Left lung (tissue), 10 donors: ENCODE measurements around the gene FAM25A. TPM values are rescaled to one million over a fixed set of nuclear protein-coding genes. Genes with fewer than 3 reads are reported as not detected.

ENCODE experiments used
- ATAC-seq: fragments of 200-7000 bp; cut with Tn5 transposase; one replicate; pipeline ENCODE4 v1.9.1; 2020; ENCODE audit warnings: moderate library complexity
- DNase-seq, 4 donors: peaks; one replicate each; pipeline ENCODE4 v3.0.0-alpha.2; 2013 to 2020
- H3K27ac ChIP-seq, 2 donors: fragments of 200-600 bp; sonication (generic) in 1 of 2; one replicate each; pipeline versions ENCODE4 v1.5.0 to v1.8.0; 2020 to 2021
- H3K27me3 ChIP-seq, 2 donors: fragments of 200-600 bp; sonication (generic) in 1 of 2; one replicate each; pipeline versions ENCODE4 v1.5.0 to v1.8.0; 2020 to 2021
- H3K36me3 ChIP-seq, 2 donors: fragments of 200-600 bp; sonication (generic) in 1 of 2; one replicate each; pipeline versions ENCODE4 v1.5.0 to v1.8.0; 2020 to 2021
- H3K4me1 ChIP-seq, 2 donors: fragments of 200-600 bp; one replicate each; pipeline ENCODE4 v1.8.0; 2021
- H3K4me3 ChIP-seq, 2 donors: fragments of 200-600 bp; sonication (generic) in 1 of 2; one replicate each; pipeline versions ENCODE4 v1.5.0 to v1.8.0; 2020 to 2021; ENCODE audit warnings: mild to moderate bottlenecking in 1 of 2
- H3K9me3 ChIP-seq, 2 donors: fragments of 200-600 bp; sonication (generic) in 1 of 2; one replicate each; pipeline versions ENCODE4 v1.5.0 to v1.8.0; 2020 to 2021
- intact Hi-C, 2 donors: fragments of 100-400 bp; cut with DNase I; formaldehyde crosslinking; loops; one replicate each; pipeline versions ENCODE4 v1.11.2 to v1.14.2; 2022
- polyA plus RNA-seq, 6 donors: library from polyadenylated mRNA; unstranded; fragments of 120-200 nt; gene quantifications; one replicate each; pipeline ENCODE4 v1.2.1, GENCODE V29; 2013; ENCODE audit not compliant: insufficient read length in 6 of 6
- total RNA-seq, 2 donors: library from RNA; stranded (reverse); fragmentation: NEBNext Ultra II Directional; extraction: Animal tissue kit (Norgen Biotek cat#: 25700); gene quantifications; one replicate each; pipeline ENCODE4 v1.2.1, GENCODE V29; 2021
- TF ChIP-seq, protein P1 (sequence below), 2 donors: fragments of 200-600 bp; sonication (generic) in 1 of 2; IDR thresholded peaks; one replicate each; pipeline versions ENCODE4 v1.5.0 to v1.8.0; 2021; ENCODE audit warnings: antibody characterized with exemption in 2 of 2
- donor health status: DM: no; HTN: yes; CAD: no.
- donor health status: DM: no; HTN: no; CAD: no.

FAM25A gene
- total and polyA plus RNA-seq, 8 donors, result not detected

- no peak for DNase-seq
- Histone ChIP-seq H3K36me3 (peaks cover 0 to 100% of the 10 kb centered on the region in 2 donors), H3K4me3 (no peak overlapping the region), H3K27me3 (no peaks in the 10 kb centered on the region), H3K27ac (no peak overlapping the region), H3K4me1 (peaks cover 0 to 14% of the 10 kb centered on the region in 2 donors), H3K9me3 (no peaks in the 10 kb centered on the region)
- intact Hi-C loops, result no loop called here
- no peak for ATAC-seq
- TF ChIP-seq, protein P1, sequence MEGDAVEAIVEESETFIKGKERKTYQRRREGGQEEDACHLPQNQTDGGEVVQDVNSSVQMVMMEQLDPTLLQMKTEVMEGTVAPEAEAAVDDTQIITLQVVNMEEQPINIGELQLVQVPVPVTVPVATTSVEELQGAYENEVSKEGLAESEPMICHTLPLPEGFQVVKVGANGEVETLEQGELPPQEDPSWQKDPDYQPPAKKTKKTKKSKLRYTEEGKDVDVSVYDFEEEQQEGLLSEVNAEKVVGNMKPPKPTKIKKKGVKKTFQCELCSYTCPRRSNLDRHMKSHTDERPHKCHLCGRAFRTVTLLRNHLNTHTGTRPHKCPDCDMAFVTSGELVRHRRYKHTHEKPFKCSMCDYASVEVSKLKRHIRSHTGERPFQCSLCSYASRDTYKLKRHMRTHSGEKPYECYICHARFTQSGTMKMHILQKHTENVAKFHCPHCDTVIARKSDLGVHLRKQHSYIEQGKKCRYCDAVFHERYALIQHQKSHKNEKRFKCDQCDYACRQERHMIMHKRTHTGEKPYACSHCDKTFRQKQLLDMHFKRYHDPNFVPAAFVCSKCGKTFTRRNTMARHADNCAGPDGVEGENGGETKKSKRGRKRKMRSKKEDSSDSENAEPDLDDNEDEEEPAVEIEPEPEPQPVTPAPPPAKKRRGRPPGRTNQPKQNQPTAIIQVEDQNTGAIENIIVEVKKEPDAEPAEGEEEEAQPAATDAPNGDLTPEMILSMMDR (IDR thresholded peaks at IDR 0.05), result no peak
Observed at GRCh38 chr10:87053577-87054181, 33.6 kb downstream of the FAM25A start.

DNA sequence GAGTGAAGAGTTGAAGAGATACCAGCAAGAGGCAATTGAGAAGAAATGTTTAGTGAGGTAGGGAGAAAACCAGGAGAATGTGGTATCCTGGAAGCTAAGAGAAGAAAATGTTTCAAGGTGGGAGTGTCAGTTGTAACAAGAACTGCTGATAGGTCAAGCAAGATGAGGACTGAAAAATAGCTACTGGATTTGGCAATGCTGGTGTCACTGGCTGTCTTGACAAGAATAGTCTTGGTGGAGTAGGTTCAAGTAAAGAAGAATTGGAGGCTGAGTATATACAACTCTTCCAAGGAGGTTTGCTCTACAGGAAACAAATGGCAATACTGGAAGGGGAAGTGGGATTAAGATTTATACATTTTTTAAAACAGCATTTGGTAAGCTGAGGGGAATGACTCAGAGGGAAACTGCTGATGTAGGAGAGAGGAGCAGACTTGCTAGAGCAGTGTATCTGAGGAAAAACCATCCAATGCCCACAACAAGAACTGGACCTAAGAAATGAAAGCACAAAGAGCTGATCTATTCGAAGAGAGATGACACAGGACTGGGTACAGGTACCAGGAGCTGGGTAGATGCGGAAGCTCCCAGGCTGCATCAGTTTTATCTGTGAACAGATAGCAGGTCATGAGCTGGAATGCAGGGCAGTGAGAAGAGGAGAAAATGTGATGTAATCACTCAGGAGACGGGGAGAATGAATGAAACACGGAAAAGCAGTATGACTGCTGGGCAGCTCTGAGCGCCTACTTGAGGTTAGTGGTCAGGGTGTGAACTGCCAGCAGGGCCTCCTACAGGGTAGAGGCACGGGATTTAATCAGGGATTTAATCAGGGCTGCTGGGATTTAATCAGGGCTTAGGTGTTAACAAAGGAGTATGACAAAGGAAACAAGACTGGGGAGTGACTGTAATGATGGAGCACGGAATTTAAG is 34.5 kb downstream of the FAM25A start:
- Histone ChIP-seq H3K27me3 (no peaks in the 10 kb centered on the region), H3K27ac (peak overlapping the region; percentile 15 to 76), H3K4me1 (peaks cover 0 to 14% of the 10 kb centered on the region in 2 donors), H3K36me3 (peaks cover 0 to 100% of the 10 kb centered on the region in 2 donors), H3K4me3 (no peak overlapping the region), H3K9me3 (no peaks in the 10 kb centered on the region)
- intact Hi-C loops, result no loop called here
- TF ChIP-seq, protein P1 (IDR thresholded peaks at IDR 0.05), result peak in 1 of 2 donors; percentile 42
- ATAC-seq, result peak; percentile 81
- DNase-seq, result peak in 2 of 4 donors; percentile 21 to 40

- TF ChIP-seq, protein P1 (IDR thresholded peaks at IDR 0.05), result no peak
- H3K27ac ChIP-seq, result no peak overlapping the region
- H3K27me3 ChIP-seq, result no peaks in the 10 kb centered on the region
- peaks cover 0 to 14% of the 10 kb centered on the region in 2 donors for H3K4me1 ChIP-seq
- intact Hi-C loops, result no loop called here
- DNase-seq, result peak in 2 of 4 donors; percentile 54 to 71
- peaks cover 0 to 100% of the 10 kb centered on the region in 2 donors for H3K36me3 ChIP-seq
- no peak overlapping the region for H3K4me3 ChIP-seq
- H3K9me3 ChIP-seq, result no peaks in the 10 kb centered on the region
- ATAC-seq, result no peak
Observed at GRCh38 chr10:87058171-87058570, 38.1 kb downstream of the FAM25A start.

GRCh38 chr10:87059401-87059800 is 39.3 kb downstream of the FAM25A start:
- no peaks in the 10 kb centered on the region for H3K9me3 ChIP-seq
- H3K36me3 ChIP-seq, result peaks cover 0 to 100% of the 10 kb centered on the region in 2 donors

More at GRCh38 chr10:87059401-87059800, 39.3 kb downstream of the FAM25A start:
- DNase-seq (no peak), ATAC-seq (no peak)
- no peak overlapping the region for H3K4me3 ChIP-seq
- TF ChIP-seq, protein P1 (IDR thresholded peaks at IDR 0.05), result no peak
- intact Hi-C loops, result no loop called here
- H3K27me3 ChIP-seq, result no peaks in the 10 kb centered on the region
- no peak overlapping the region for H3K27ac ChIP-seq
- H3K4me1 ChIP-seq, result peaks cover 0 to 13% of the 10 kb centered on the region in 2 donors
